Liver (tissue), 9 donors: Measurements from ENCODE around the gene DDX31. TPM values are rescaled to one million over a fixed set of nuclear protein-coding genes. Genes with fewer than 3 reads are reported as not detected.

ENCODE experiments used
- DNase-seq: peaks from one replicate; pipeline ENCODE4 v3.0.0-alpha.2; 2017; ENCODE audit warnings: low spot score
- H3K27ac ChIP-seq, 2 donors: one replicate each; pipeline ENCODE4 v1.7.0; 2013; ENCODE audit warnings: inconsistent platforms in 2 of 2, low read length in 2 of 2, control low read depth in 1 of 2, low read depth in 1 of 2, mild to moderate bottlenecking in 1 of 2
- H3K27me3 ChIP-seq, 4 donors: one replicate each; pipeline versions ENCODE4 v1.6.1 to v1.7.0; 2013; ENCODE audit warnings: low read length in 3 of 4, inconsistent platforms in 1 of 4, mild to moderate bottlenecking in 1 of 4, moderate library complexity in 1 of 4; ENCODE audit not compliant: control insufficient read depth in 4 of 4, insufficient read depth in 4 of 4
- H3K36me3 ChIP-seq, 4 donors: one replicate each; pipeline versions ENCODE4 v1.6.1 to v1.7.0; 2013; ENCODE audit warnings: low read length in 3 of 4, mild to moderate bottlenecking in 3 of 4, low read depth in 1 of 4, moderate library complexity in 1 of 4; ENCODE audit not compliant: control insufficient read depth in 4 of 4, insufficient read depth in 3 of 4
- H3K4me1 ChIP-seq, 4 donors: one replicate each; pipeline versions ENCODE4 v1.6.1 to v1.7.0; 2013; ENCODE audit warnings: low read length in 3 of 4, mild to moderate bottlenecking in 3 of 4, moderate library complexity in 1 of 4; ENCODE audit not compliant: control insufficient read depth in 4 of 4, insufficient read depth in 4 of 4
- H3K4me3 ChIP-seq, 3 donors: one replicate each; pipeline versions ENCODE4 v1.6.1 to v1.7.0; 2013; ENCODE audit warnings: low read length in 3 of 3, control low read depth in 1 of 3, low read depth in 1 of 3, mild to moderate bottlenecking in 1 of 3
- H3K9ac ChIP-seq, 2 donors: one replicate each; pipeline ENCODE4 v1.7.0; 2013; ENCODE audit warnings: low read length in 2 of 2, mild to moderate bottlenecking in 2 of 2, moderate library complexity in 2 of 2, control low read depth in 1 of 2, low read depth in 1 of 2
- H3K9me3 ChIP-seq, 4 donors: one replicate each; pipeline versions ENCODE4 v1.6.1 to v1.7.0; 2013; ENCODE audit warnings: low read length in 3 of 4; ENCODE audit not compliant: control insufficient read depth in 4 of 4
- EGR1 ChIP-seq, 2 donors: IDR thresholded peaks; 2 replicates each; pipeline ENCODE4 v1.6.1; 2016 to 2018; ENCODE audit warnings: antibody characterized with exemption in 2 of 2, low read depth in 2 of 2
- FOXA1 ChIP-seq: IDR thresholded peaks from 2 replicates; pipeline ENCODE4 v1.6.1; 2016; ENCODE audit warnings: antibody characterized with exemption
- FOXA2 ChIP-seq: IDR thresholded peaks from 2 replicates; pipeline ENCODE4 v1.6.1; 2016; ENCODE audit warnings: antibody characterized with exemption
- GABPA ChIP-seq, 2 donors: IDR thresholded peaks in 1 of 2; conservative IDR thresholded peaks in 1 of 2; 2 replicates each; pipeline ENCODE4 v1.6.1; 2016; ENCODE audit warnings: antibody characterized with exemption in 2 of 2, mild to moderate bottlenecking in 1 of 2, moderate library complexity in 1 of 2
- HNF4A ChIP-seq, 2 donors: conservative IDR thresholded peaks; 2 replicates each; pipeline ENCODE4 v1.6.1; 2016; ENCODE audit warnings: antibody characterized with exemption in 2 of 2, mild to moderate bottlenecking in 2 of 2
- HNF4G ChIP-seq: IDR thresholded peaks from 2 replicates; pipeline ENCODE4 v1.6.1; 2016; ENCODE audit warnings: antibody characterized with exemption
- JUND ChIP-seq, 2 donors: IDR thresholded peaks; 2 replicates each; pipeline ENCODE4 v1.6.1; 2016; ENCODE audit warnings: antibody characterized with exemption in 2 of 2
- NR2F2 ChIP-seq: IDR thresholded peaks from 2 replicates; pipeline ENCODE4 v1.6.1; 2016; ENCODE audit warnings: antibody characterized with exemption
- RAD21 ChIP-seq, 2 donors: IDR thresholded peaks; 2 replicates each; pipeline ENCODE4 v1.6.1; 2016; ENCODE audit warnings: antibody characterized with exemption in 2 of 2, mild to moderate bottlenecking in 2 of 2
- RXRA ChIP-seq, 2 donors: IDR thresholded peaks; 2 replicates each; pipeline ENCODE4 v1.6.1; 2017 to 2018; ENCODE audit warnings: antibody characterized with exemption in 2 of 2, mild to moderate bottlenecking in 1 of 2
- SP1 ChIP-seq: IDR thresholded peaks from 2 replicates; pipeline ENCODE4 v1.6.1; 2018; ENCODE audit warnings: antibody characterized with exemption, mild to moderate bottlenecking
- TAF1 ChIP-seq: conservative IDR thresholded peaks from 2 replicates; pipeline ENCODE4 v1.6.1; 2016; ENCODE audit warnings: antibody characterized with exemption, mild to moderate bottlenecking
- YY1 ChIP-seq: IDR thresholded peaks from 2 replicates; pipeline ENCODE4 v1.6.1; 2016; ENCODE audit warnings: antibody characterized with exemption, mild to moderate bottlenecking
- WGBS: extraction: QIAGEN DNeasy Blood & Tissue Kit; methylation state at CpG from one replicate; pipeline ENCODE4 v1.1.7; 2013; 5-methylcytosine and 5-hydroxymethylcytosine counted together
- polyA plus RNA-seq, 2 donors: library from polyadenylated mRNA; stranded (reverse) in 1 of 2; unstranded in 1 of 2; fragments of 200-250 nt in 1 of 2; fragments of >200 nt in 1 of 2; fragmentation: Nextera tagmentation in 1 of 2; extraction: Ambion mirVana in 1 of 2; gene quantifications; one replicate each; pipeline versions ENCODE4 v1.2.1 to v1.2.3, GENCODE V29; 2013 to 2015
- total RNA-seq, 2 donors: library from RNA; depleted of rRNA; stranded (reverse); fragments of >200 nt; gene quantifications; one replicate each; pipeline ENCODE4 v1.2.3, GENCODE V29; 2014
- TF ChIP-seq, protein P1 (sequence below): fragments of 150-350 bp; IDR thresholded peaks from 2 replicates; pipeline ENCODE4 v1.5.1; 2017; ENCODE audit warnings: improper control_type of control experiment, low read depth, low read length; ENCODE audit not compliant: missing input control
- TF ChIP-seq, protein P2 (sequence below): IDR thresholded peaks from 2 replicates; pipeline ENCODE4 v1.6.1; 2016; ENCODE audit warnings: antibody characterized with exemption, mild to moderate bottlenecking
- TF ChIP-seq, protein P3 (sequence below): IDR thresholded peaks from 2 replicates; pipeline ENCODE4 v1.6.1; 2016; ENCODE audit warnings: antibody characterized with exemption
- TF ChIP-seq, protein P4 (sequence below): IDR thresholded peaks from 2 replicates; pipeline ENCODE4 v1.6.1; 2016; ENCODE audit warnings: antibody characterized with exemption
- TF ChIP-seq, protein P5 (sequence below): IDR thresholded peaks from 2 replicates; pipeline ENCODE4 v1.6.1; 2016; ENCODE audit warnings: antibody characterized with exemption
- donor health status: healthy.
- donor health status: healthy.
- donor health status: healthy.
- donor health status: healthy.
- donor health status: healthy.

The DDX31 gene
- total and polyA plus RNA-seq, 4 donors: 2.5 to 9.6 (median 4.5) TPM

DNA sequence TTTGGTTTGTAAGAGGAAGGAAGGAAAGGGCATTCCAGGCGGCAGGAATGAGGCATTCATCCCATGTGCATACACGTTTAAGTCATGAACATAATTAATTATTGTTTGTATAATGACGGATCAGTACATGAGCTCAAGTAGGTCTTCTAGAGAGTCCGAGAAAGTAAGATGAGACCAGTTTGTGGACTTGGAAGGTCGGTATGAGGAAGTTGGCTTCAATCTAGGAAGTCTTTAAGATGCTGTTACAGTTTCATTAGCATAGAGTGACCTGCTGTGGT, 2.6 kb upstream of the DDX31 start (continued):
- TF ChIP-seq, protein P1, sequence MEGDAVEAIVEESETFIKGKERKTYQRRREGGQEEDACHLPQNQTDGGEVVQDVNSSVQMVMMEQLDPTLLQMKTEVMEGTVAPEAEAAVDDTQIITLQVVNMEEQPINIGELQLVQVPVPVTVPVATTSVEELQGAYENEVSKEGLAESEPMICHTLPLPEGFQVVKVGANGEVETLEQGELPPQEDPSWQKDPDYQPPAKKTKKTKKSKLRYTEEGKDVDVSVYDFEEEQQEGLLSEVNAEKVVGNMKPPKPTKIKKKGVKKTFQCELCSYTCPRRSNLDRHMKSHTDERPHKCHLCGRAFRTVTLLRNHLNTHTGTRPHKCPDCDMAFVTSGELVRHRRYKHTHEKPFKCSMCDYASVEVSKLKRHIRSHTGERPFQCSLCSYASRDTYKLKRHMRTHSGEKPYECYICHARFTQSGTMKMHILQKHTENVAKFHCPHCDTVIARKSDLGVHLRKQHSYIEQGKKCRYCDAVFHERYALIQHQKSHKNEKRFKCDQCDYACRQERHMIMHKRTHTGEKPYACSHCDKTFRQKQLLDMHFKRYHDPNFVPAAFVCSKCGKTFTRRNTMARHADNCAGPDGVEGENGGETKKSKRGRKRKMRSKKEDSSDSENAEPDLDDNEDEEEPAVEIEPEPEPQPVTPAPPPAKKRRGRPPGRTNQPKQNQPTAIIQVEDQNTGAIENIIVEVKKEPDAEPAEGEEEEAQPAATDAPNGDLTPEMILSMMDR: no peak
- TF ChIP-seq YY1 (no peak), HNF4G (no peak)

DNA sequence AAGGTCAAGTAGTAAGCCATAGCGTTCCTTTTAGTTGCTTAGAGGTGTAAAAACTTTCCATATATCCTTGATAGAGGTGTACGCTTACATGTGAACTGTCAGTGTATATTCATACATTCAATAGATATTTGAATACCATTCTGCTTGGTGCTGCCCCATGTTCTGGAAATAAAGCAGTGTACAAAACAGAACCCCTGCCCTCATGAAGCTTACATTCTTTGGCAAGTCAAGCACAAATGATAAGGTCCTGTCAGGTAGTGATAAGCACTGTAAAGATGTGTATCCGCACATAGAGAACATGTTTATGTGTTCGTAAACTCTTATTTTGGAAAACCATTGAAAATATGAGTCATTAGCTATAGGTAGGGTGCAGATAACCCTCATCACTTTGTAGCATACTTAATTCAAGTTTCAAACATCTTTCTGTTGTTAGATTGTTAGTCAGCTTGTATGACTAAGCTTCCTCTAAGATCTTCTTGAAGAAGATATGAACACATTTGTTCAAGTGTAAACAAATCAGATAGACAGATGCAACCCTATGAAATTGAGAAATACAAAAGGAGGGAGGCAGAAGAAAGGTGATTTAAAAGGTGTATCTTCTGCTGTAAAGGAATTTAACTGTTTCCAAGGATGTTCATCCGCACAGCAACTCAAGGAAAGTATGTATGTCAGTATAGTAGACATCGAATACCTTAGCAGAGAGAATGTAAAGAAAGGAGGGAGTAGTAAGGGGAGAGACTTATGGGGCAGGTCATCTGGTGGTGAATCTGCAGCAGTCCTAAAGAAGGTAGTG, 2.0 kb upstream of the DDX31 start:
- H3K9ac ChIP-seq: peak overlapping the region in 1 of 2 donors; percentile 3
- H3K4me1 ChIP-seq: peaks cover 2 to 27% (median 19%) of the 10 kb centered on the region in 4 donors
- no peak overlapping the region for H3K27ac ChIP-seq
- H3K4me3 ChIP-seq: peak overlapping the region in 2 of 3 donors; percentile 88 to 91
- H3K27me3 ChIP-seq: no peaks in the 10 kb centered on the region
- no peak for DNase-seq
- H3K36me3 ChIP-seq: peaks cover 0 to 3% (median 0%) of the 10 kb centered on the region in 4 donors
- 92% methylated on average over 6 of the region's 6 CpGs for WGBS
- no peak for TF ChIP-seq JUND (IDR thresholded peaks at IDR 0.05)
- no peak for TF ChIP-seq GABPA (IDR thresholded peaks at IDR 0.05 in 1 of 2, conservative IDR thresholded peaks at IDR 0.05 in 1 of 2)
- TF ChIP-seq SP1: no peak
- TF ChIP-seq NR2F2: no peak
- TF ChIP-seq, protein P2, sequence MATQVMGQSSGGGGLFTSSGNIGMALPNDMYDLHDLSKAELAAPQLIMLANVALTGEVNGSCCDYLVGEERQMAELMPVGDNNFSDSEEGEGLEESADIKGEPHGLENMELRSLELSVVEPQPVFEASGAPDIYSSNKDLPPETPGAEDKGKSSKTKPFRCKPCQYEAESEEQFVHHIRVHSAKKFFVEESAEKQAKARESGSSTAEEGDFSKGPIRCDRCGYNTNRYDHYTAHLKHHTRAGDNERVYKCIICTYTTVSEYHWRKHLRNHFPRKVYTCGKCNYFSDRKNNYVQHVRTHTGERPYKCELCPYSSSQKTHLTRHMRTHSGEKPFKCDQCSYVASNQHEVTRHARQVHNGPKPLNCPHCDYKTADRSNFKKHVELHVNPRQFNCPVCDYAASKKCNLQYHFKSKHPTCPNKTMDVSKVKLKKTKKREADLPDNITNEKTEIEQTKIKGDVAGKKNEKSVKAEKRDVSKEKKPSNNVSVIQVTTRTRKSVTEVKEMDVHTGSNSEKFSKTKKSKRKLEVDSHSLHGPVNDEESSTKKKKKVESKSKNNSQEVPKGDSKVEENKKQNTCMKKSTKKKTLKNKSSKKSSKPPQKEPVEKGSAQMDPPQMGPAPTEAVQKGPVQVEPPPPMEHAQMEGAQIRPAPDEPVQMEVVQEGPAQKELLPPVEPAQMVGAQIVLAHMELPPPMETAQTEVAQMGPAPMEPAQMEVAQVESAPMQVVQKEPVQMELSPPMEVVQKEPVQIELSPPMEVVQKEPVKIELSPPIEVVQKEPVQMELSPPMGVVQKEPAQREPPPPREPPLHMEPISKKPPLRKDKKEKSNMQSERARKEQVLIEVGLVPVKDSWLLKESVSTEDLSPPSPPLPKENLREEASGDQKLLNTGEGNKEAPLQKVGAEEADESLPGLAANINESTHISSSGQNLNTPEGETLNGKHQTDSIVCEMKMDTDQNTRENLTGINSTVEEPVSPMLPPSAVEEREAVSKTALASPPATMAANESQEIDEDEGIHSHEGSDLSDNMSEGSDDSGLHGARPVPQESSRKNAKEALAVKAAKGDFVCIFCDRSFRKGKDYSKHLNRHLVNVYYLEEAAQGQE: no peak
- no peak for TF ChIP-seq TAF1
- TF ChIP-seq, protein P3, sequence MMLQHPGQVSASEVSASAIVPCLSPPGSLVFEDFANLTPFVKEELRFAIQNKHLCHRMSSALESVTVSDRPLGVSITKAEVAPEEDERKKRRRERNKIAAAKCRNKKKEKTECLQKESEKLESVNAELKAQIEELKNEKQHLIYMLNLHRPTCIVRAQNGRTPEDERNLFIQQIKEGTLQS: no peak
- TF ChIP-seq, protein P4, sequence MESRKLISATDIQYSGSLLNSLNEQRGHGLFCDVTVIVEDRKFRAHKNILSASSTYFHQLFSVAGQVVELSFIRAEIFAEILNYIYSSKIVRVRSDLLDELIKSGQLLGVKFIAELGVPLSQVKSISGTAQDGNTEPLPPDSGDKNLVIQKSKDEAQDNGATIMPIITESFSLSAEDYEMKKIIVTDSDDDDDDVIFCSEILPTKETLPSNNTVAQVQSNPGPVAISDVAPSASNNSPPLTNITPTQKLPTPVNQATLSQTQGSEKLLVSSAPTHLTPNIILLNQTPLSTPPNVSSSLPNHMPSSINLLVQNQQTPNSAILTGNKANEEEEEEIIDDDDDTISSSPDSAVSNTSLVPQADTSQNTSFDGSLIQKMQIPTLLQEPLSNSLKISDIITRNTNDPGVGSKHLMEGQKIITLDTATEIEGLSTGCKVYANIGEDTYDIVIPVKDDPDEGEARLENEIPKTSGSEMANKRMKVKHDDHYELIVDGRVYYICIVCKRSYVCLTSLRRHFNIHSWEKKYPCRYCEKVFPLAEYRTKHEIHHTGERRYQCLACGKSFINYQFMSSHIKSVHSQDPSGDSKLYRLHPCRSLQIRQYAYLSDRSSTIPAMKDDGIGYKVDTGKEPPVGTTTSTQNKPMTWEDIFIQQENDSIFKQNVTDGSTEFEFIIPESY: no peak
- TF ChIP-seq YY1: no peak
- no peak for TF ChIP-seq RXRA (IDR thresholded peaks at IDR 0.05)
- no peak for TF ChIP-seq RAD21 (IDR thresholded peaks at IDR 0.05)
- no peak for TF ChIP-seq FOXA2
- TF ChIP-seq EGR1 (IDR thresholded peaks at IDR 0.05; ENCODE audit: low read depth in 2 of 2): no peak
- TF ChIP-seq, protein P1: no peak
- TF ChIP-seq HNF4A (conservative IDR thresholded peaks at IDR 0.05): no peak
- no peak for TF ChIP-seq FOXA1
- TF ChIP-seq, protein P5, sequence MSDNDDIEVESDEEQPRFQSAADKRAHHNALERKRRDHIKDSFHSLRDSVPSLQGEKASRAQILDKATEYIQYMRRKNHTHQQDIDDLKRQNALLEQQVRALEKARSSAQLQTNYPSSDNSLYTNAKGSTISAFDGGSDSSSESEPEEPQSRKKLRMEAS: no peak
- TF ChIP-seq HNF4G: no peak
- H3K9me3 ChIP-seq: no peaks in the 10 kb centered on the region
